Measurements from ENCODE around the gene ZP2.

- TF ChIP-seq, protein P1, sequence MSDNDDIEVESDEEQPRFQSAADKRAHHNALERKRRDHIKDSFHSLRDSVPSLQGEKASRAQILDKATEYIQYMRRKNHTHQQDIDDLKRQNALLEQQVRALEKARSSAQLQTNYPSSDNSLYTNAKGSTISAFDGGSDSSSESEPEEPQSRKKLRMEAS (IDR thresholded peaks at IDR 0.05): no peak
- TF ChIP-seq SIN3A (IDR thresholded peaks at IDR 0.05; ENCODE audit: low read depth): no peak
- no peak for TF ChIP-seq CEBPB (IDR thresholded peaks at IDR 0.05; ENCODE audit: low read depth)
- TF ChIP-seq, protein P2, sequence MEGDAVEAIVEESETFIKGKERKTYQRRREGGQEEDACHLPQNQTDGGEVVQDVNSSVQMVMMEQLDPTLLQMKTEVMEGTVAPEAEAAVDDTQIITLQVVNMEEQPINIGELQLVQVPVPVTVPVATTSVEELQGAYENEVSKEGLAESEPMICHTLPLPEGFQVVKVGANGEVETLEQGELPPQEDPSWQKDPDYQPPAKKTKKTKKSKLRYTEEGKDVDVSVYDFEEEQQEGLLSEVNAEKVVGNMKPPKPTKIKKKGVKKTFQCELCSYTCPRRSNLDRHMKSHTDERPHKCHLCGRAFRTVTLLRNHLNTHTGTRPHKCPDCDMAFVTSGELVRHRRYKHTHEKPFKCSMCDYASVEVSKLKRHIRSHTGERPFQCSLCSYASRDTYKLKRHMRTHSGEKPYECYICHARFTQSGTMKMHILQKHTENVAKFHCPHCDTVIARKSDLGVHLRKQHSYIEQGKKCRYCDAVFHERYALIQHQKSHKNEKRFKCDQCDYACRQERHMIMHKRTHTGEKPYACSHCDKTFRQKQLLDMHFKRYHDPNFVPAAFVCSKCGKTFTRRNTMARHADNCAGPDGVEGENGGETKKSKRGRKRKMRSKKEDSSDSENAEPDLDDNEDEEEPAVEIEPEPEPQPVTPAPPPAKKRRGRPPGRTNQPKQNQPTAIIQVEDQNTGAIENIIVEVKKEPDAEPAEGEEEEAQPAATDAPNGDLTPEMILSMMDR (IDR thresholded peaks at IDR 0.05 in 2 of 3, conservative IDR thresholded peaks at IDR 0.05 in 1 of 3; ENCODE audit: borderline replicate concordance in 1 of 3, insufficient read depth in 1 of 3, low read depth in 2 of 3, low read length in 2 of 3): no peak
- TF ChIP-seq POLR2A (IDR thresholded peaks at IDR 0.05; ENCODE audit: borderline replicate concordance, extremely low read depth, insufficient read depth, insufficient read length): no peak
- no peak for TF ChIP-seq RAD21 (IDR thresholded peaks at IDR 0.05; ENCODE audit: low read depth)
- TF ChIP-seq FOSL1 (IDR thresholded peaks at IDR 0.05; ENCODE audit: low read depth): no peak
- TF ChIP-seq, protein P3, sequence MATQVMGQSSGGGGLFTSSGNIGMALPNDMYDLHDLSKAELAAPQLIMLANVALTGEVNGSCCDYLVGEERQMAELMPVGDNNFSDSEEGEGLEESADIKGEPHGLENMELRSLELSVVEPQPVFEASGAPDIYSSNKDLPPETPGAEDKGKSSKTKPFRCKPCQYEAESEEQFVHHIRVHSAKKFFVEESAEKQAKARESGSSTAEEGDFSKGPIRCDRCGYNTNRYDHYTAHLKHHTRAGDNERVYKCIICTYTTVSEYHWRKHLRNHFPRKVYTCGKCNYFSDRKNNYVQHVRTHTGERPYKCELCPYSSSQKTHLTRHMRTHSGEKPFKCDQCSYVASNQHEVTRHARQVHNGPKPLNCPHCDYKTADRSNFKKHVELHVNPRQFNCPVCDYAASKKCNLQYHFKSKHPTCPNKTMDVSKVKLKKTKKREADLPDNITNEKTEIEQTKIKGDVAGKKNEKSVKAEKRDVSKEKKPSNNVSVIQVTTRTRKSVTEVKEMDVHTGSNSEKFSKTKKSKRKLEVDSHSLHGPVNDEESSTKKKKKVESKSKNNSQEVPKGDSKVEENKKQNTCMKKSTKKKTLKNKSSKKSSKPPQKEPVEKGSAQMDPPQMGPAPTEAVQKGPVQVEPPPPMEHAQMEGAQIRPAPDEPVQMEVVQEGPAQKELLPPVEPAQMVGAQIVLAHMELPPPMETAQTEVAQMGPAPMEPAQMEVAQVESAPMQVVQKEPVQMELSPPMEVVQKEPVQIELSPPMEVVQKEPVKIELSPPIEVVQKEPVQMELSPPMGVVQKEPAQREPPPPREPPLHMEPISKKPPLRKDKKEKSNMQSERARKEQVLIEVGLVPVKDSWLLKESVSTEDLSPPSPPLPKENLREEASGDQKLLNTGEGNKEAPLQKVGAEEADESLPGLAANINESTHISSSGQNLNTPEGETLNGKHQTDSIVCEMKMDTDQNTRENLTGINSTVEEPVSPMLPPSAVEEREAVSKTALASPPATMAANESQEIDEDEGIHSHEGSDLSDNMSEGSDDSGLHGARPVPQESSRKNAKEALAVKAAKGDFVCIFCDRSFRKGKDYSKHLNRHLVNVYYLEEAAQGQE (IDR thresholded peaks at IDR 0.05; ENCODE audit: low read depth): no peak
- no peak for TF ChIP-seq POLR2AphosphoS5 (IDR thresholded peaks at IDR 0.05; ENCODE audit: low read depth, low read length)
These were observed 2.7 kb upstream of the ZP2 start for GRCh38 chr16:21214086-21214485.

All from HCT116 (cell line).